NB4 (cell line): Measurements from ENCODE around the gene NELL1.

Experiments used
- CTCF ChIP-seq: IDR thresholded peaks from one replicate; pipeline ENCODE4 v1.5.1; 2012; ENCODE audit warnings: low read depth, low read length
- MYC ChIP-seq: IDR thresholded peaks from 2 replicates; pipeline ENCODE4 v1.6.1; 2011; ENCODE audit warnings: low read depth, low read length
- POLR2A ChIP-seq: IDR thresholded peaks from 2 replicates; pipeline ENCODE4 v1.6.1; 2011; ENCODE audit warnings: mild to moderate bottlenecking; ENCODE audit not compliant: insufficient read length; ENCODE audit errors: extremely low read depth

GRCh38 chr11:21082853-21083252, 413.5 kb downstream of the NELL1 start:
- TF ChIP-seq MYC = no peak
- no peak for TF ChIP-seq CTCF
- no peak for TF ChIP-seq POLR2A
